AG10803 (cell line): ENCODE results near the gene DHX58.

Experiments
- DNase-seq: peaks from one replicate; pipeline ENCODE4 v3.0.0; 2010; ENCODE audit warnings: low read depth
- H3K4me3 ChIP-seq: 2 replicates; pipeline ENCODE4 v1.5.1; 2011; ENCODE audit warnings: mild to moderate bottlenecking, low read length, control low read depth
- CTCF ChIP-seq: conservative IDR thresholded peaks from 2 replicates; pipeline ENCODE4 v1.5.1; 2011; ENCODE audit warnings: mild to moderate bottlenecking, low read length, control low read depth, inconsistent platforms

Gene DHX58

GRCh38 chr17:42133461-42134041 is 21.0 kb upstream of the DHX58 start:
- no peak for TF ChIP-seq CTCF
- DNase-seq: no peak
- no peak overlapping the region for H3K4me3 ChIP-seq

- TF ChIP-seq CTCF: no peak
- peak; percentile 87 for DNase-seq
- H3K4me3 ChIP-seq: no peak overlapping the region
These were observed 20.4 kb upstream of the DHX58 start for GRCh38 chr17:42132941-42133340.

GRCh38 chr17:42131981-42132432 is 19.5 kb upstream of the DHX58 start:
- no peak overlapping the region for H3K4me3 ChIP-seq
- peak; percentile 29 for DNase-seq

GRCh38 chr17:42131232-42131631 is 18.7 kb upstream of the DHX58 start:
- H3K4me3 ChIP-seq: no peak overlapping the region
- no peak for TF ChIP-seq CTCF
- no peak for DNase-seq

More at GRCh38 chr17:42131981-42132432, 19.5 kb upstream of the DHX58 start:
- no peak for TF ChIP-seq CTCF

GRCh38 chr17:42130310-42130936 is 17.9 kb upstream of the DHX58 start:
- TF ChIP-seq CTCF: no peak
- DNase-seq: no peak
- H3K4me3 ChIP-seq: no peak overlapping the region

GRCh38 chr17:42129109-42129837 is 16.8 kb upstream of the DHX58 start:
- DNase-seq: no peak
- no peak for TF ChIP-seq CTCF
- H3K4me3 ChIP-seq: no peak overlapping the region
